GM12878 (cell line): ENCODE measurements around the gene PITX1. TPM values are rescaled to one million over a fixed set of nuclear protein-coding genes. Genes with fewer than 3 reads are reported as not detected.

Experiments
- ATAC-seq: fragments of 200-7000 bp; cut with Tn5 transposase; 3 replicates; pipeline ENCODE4 v1.9.1; 2020; ENCODE audit warnings: mild to moderate bottlenecking, moderate library complexity
- BruUV-seq: library from RNA; stranded (reverse); fragments of 400-500 nt; replicated peaks from 2 replicates; lab custom pipeline; 2021; lab: Mats Ljungman, UMichigan
- CTCF ChIA-PET: fragments of 300-600 bp; sonication (Branson Sonifier 250); formaldehyde crosslinking; extraction: SDS; loops from one replicate; lab custom pipeline; 2021; ENCODE audit warnings: inconsistent platforms; lab: Yijun Ruan, JAX
- POLR2A ChIA-PET: fragments of 350-600 bp; formaldehyde crosslinking; extraction: SDS; loops from one replicate; lab custom pipeline; 2021; ENCODE audit warnings: inconsistent platforms; lab: Charles Lee
- RAD21 ChIA-PET: fragments of 300-600 bp; sonication (Branson Sonifier 250); formaldehyde crosslinking; loops from one replicate; lab custom pipeline; 2023; ENCODE audit warnings: antibody characterized with exemption; ENCODE audit not compliant: unreplicated experiment; lab: Charles Lee
- SMC1A ChIA-PET: fragments of 300-600 bp; sonication (Branson Sonifier 250); formaldehyde crosslinking; loops from one replicate; lab custom pipeline; 2023; ENCODE audit not compliant: unreplicated experiment, uncharacterized antibody; lab: Charles Lee
- DNase-seq: peaks from one replicate; pipeline ENCODE4 v3.0.0-alpha.2; 2011; ENCODE audit warnings: low read depth, low spot score
- FAIRE-seq: peaks from 3 replicates; lab custom pipeline; 2011; peaks lifted over from hg19 to GRCh38; lab: Jason Lieb, UNC
- H2AFZ ChIP-seq: 2 replicates; pipeline ENCODE4 v1.6.0; 2011; ENCODE audit warnings: low read depth, low read length, control low read depth; ENCODE audit not compliant: control insufficient read depth
- H3K27ac ChIP-seq: 2 replicates; pipeline ENCODE4 v1.5.1; 2011; ENCODE audit warnings: control low read depth; ENCODE audit not compliant: control insufficient read depth, insufficient read depth
- H3K27me3 ChIP-seq, 2 experiments: replicated peaks in 1 of 2; 2 replicates each; pipeline versions ENCODE4 v1.6.0 to v1.6.1; 2011; ENCODE audit warnings: low read length in 1 of 2; ENCODE audit not compliant: control insufficient read depth in 2 of 2, insufficient read depth in 2 of 2
- H3K36me3 ChIP-seq, 2 experiments: 2 replicates each; pipeline ENCODE4 v1.5.1; 2011; ENCODE audit warnings: low read length in 1 of 2; ENCODE audit not compliant: control insufficient read depth in 2 of 2, insufficient read depth in 2 of 2
- H3K4me1 ChIP-seq: 2 replicates; pipeline ENCODE4 v1.6.1; 2011; ENCODE audit warnings: mild to moderate bottlenecking, low read length, moderate library complexity, mixed read lengths; ENCODE audit not compliant: control insufficient read depth, insufficient read depth
- H3K4me2 ChIP-seq: 2 replicates; pipeline ENCODE4 v1.6.0; 2011; ENCODE audit warnings: control low read depth; ENCODE audit not compliant: control insufficient read depth, insufficient read depth
- H3K4me3 ChIP-seq: fragments of 200-600 bp; sonication (generic); 2 replicates; pipeline ENCODE4 v1.5.1; 2016
- H3K79me2 ChIP-seq: 2 replicates; pipeline ENCODE4 v1.6.0; 2011; ENCODE audit warnings: low read length; ENCODE audit not compliant: control insufficient read depth, insufficient read depth
- H3K9ac ChIP-seq: 2 replicates; pipeline ENCODE4 v1.8.0; 2011; ENCODE audit warnings: low read length, control low read depth, mixed read lengths; ENCODE audit not compliant: control insufficient read depth, insufficient read depth
- H3K9me3 ChIP-seq: replicated peaks from 3 replicates; pipeline ENCODE4 v1.5.1; 2011; ENCODE audit warnings: mild to moderate bottlenecking, low read length; ENCODE audit not compliant: control insufficient read depth, insufficient read depth
- H4K20me1 ChIP-seq: 2 replicates; pipeline ENCODE4 v1.6.0; 2011; ENCODE audit not compliant: control insufficient read depth, insufficient read depth
- ATF7 ChIP-seq: fragments of 450-650 bp; IDR thresholded peaks from 2 replicates; pipeline ENCODE4 v1.6.1; 2016; ENCODE audit warnings: low read depth, mild to moderate bottlenecking
- NFYA ChIP-seq: IDR thresholded peaks from 2 replicates; pipeline ENCODE4 v1.6.1; 2011; ENCODE audit warnings: low read depth, mild to moderate bottlenecking, low read length, improper control_type of control experiment, borderline replicate concordance
- RB1 ChIP-seq: fragments of 450-650 bp; formaldehyde crosslinking; IDR thresholded peaks from 2 replicates; pipeline ENCODE4 v1.6.1; 2017; ENCODE audit warnings: mild to moderate bottlenecking, borderline replicate concordance
- SKIL ChIP-seq: fragments of 450-650 bp; IDR thresholded peaks from 2 replicates; pipeline ENCODE4 v1.6.1; 2017; ENCODE audit warnings: mild to moderate bottlenecking, low read depth, inconsistent platforms; ENCODE audit not compliant: poor library complexity, severe bottlenecking
- SREBF1 ChIP-seq: IDR thresholded peaks from 2 replicates; pipeline ENCODE4 v1.6.1; 2012; ENCODE audit warnings: mild to moderate bottlenecking, low read length
- SUZ12 ChIP-seq: fragments of 200-600 bp; sonication (generic); IDR thresholded peaks from one replicate; pipeline ENCODE4 v1.6.1; 2018; ENCODE audit warnings: antibody characterized with exemption, mild to moderate bottlenecking; ENCODE audit not compliant: unreplicated experiment
- WGBS: methylation state at CpG from one replicate; pipeline ENCODE4 v1.1.6; 2016; ENCODE audit warnings: low lambda C conversion rate; ENCODE audit not compliant: insufficient replicate concordance, insufficient coverage; ENCODE audit errors: missing lambda C conversion rate; 5-methylcytosine and 5-hydroxymethylcytosine counted together
- in situ Hi-C: fragments of 300-500 bp; cut with MboI; formaldehyde crosslinking; loops from 9 replicates; pipeline ENCODE4 v1.14.3; 2018; ENCODE audit warnings: mixed read lengths
- intact Hi-C: fragments of 100-400 bp; cut with micrococcal nuclease; formaldehyde crosslinking; loops from one replicate; pipeline ENCODE4 v1.14.2; 2022; ENCODE audit not compliant: unreplicated experiment
- polyA plus RNA-seq, 11 experiments: library from polyadenylated mRNA; depleted of rRNA in 4 of 11; unstranded in 6 of 11; stranded (reverse) in 5 of 11; fragments of >200 nt; fragmentation: Nextera tagmentation in 4 of 11; fragmentation: Illumina TruSeq in 1 of 11; extraction: Ambion mirVana in 4 of 11; extraction: Trizol in 1 of 11; gene quantifications; 1 replicate in 1 of 11; 2 replicates in 10 of 11; pipeline versions ENCODE4 v1.2.1 to v1.2.3, GENCODE V29; 2011 to 2016; ENCODE audit warnings: inconsistent platforms in 2 of 11, missing spikeins in 2 of 11, low read depth in 1 of 11
- total RNA-seq, 4 experiments: library from RNA; depleted of rRNA in 3 of 4; stranded (reverse); fragments of >200 nt in 3 of 4; fragmentation: Illumina TruSeq in 1 of 4; extraction: Trizol in 1 of 4; gene quantifications; 2 replicates each; pipeline versions ENCODE4 v1.2.1 to v1.2.3, GENCODE V29; 2013 to 2021
- TF ChIP-seq, protein P1 (sequence below): fragments of 450-650 bp; IDR thresholded peaks from 2 replicates; pipeline ENCODE4 v1.6.1; 2018; ENCODE audit warnings: borderline replicate concordance, mild to moderate bottlenecking; ENCODE audit not compliant: partially characterized antibody

The PITX1 gene
- total and polyA plus RNA-seq, 10 of the 15 experiments (the other 5 are each of a cell fraction or from before 2014, with no cell fraction given) = 0.16 to 1.1 (median 0.68) TPM; not detected in 5

GRCh38 chr5:135038813-135039270, 4.8 kb upstream of the PITX1 start:
- H3K9me3 ChIP-seq = no peaks in the 10 kb centered on the region
- no peaks in the 10 kb centered on the region for H3K36me3 ChIP-seq
- WGBS = 20% methylated on average over 32 of the region's 42 CpGs
- no peak overlapping the region for H3K9ac ChIP-seq
- peaks cover 34 to 42% of the 10 kb centered on the region in 2 experiments for H3K27me3 ChIP-seq
- BruUV-seq = no TSS peak
- FAIRE-seq (no peak), DNase-seq (no peak), ATAC-seq (no peak)
- ChIA-PET RAD21 (no interaction called here), POLR2A (no interaction called here), CTCF (no interaction called here), SMC1A (no interaction called here)
- H3K79me2 ChIP-seq = no peaks in the 10 kb centered on the region
- no peak overlapping the region for H3K4me3 ChIP-seq
- intact Hi-C loops = no loop called here
- in situ Hi-C loops = no loop called here
- H3K27ac ChIP-seq = no peak overlapping the region
- no peaks in the 10 kb centered on the region for H3K4me1 ChIP-seq
- no peak overlapping the region for H3K4me2 ChIP-seq
- H4K20me1 ChIP-seq = peaks cover 2% of the 10 kb centered on the region; the same call in 1 of the 2 replicates
- TF ChIP-seq ATF7 (no peak), SKIL (no peak), RB1 (no peak), SUZ12 (peak; percentile 14), NFYA (no peak), SREBF1 (no peak)
- TF ChIP-seq, protein P1, sequence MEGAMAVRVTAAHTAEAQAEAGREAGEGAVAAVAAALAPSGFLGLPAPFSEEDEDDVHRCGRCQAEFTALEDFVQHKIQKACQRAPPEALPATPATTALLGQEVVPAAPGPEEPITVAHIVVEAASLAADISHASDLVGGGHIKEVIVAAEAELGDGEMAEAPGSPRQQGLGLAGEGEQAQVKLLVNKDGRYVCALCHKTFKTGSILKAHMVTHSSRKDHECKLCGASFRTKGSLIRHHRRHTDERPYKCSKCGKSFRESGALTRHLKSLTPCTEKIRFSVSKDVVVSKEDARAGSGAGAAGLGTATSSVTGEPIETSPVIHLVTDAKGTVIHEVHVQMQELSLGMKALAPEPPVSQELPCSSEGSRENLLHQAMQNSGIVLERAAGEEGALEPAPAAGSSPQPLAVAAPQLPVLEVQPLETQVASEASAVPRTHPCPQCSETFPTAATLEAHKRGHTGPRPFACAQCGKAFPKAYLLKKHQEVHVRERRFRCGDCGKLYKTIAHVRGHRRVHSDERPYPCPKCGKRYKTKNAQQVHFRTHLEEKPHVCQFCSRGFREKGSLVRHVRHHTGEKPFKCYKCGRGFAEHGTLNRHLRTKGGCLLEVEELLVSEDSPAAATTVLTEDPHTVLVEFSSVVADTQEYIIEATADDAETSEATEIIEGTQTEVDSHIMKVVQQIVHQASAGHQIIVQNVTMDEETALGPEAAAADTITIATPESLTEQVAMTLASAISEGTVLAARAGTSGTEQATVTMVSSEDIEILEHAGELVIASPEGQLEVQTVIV = no peak
- no peak overlapping the region for H2AFZ ChIP-seq
